PC-3 (cell line): Measurements from ENCODE around the gene VPS50.

Experiments used
- CTCF ChIP-seq: fragments of 300-600 bp; sonication (generic); conservative IDR thresholded peaks from 2 replicates; pipeline ENCODE4 v1.5.1; 2017; ENCODE audit warnings: antibody characterized with exemption, low read depth, mild to moderate bottlenecking, low read length
- EZH2 ChIP-seq: fragments of 300-600 bp; sonication (generic); IDR thresholded peaks from one replicate; pipeline ENCODE4 v1.6.1; 2017; ENCODE audit warnings: antibody characterized with exemption, mild to moderate bottlenecking, low read length; ENCODE audit not compliant: unreplicated experiment

- TF ChIP-seq CTCF (no peak), EZH2 (no peak)
Observed at GRCh38 chr7:93258661-93259060, 26.5 kb downstream of the VPS50 start.
